Measurements from ENCODE around the gene DCP1B.

The DCP1B gene

GRCh38 chr12:1918081-1918883, 86.0 kb downstream of the DCP1B start, which contains the start of gene CACNA2D4:
Gene CACNA2D4 (minus strand): TSS chr12:1918652. CDS start chr12:1918473, 179 bp downstream.
- DNase-seq = no peak

GRCh38 chr12:1917172-1918070, 86.8 kb downstream of the DCP1B start:
- DNase-seq = no peak

GRCh38 chr12:1916371-1917171, 87.7 kb downstream of the DCP1B start:
- DNase-seq = no peak

- DNase-seq = no peak
Measured at GRCh38 chr12:1915082-1915968, 88.9 kb downstream of the DCP1B start.

- no peak for DNase-seq
Measured at GRCh38 chr12:1914114-1914911, 89.9 kb downstream of the DCP1B start.

GRCh38 chr12:1913377-1914113, 90.7 kb downstream of the DCP1B start:
- DNase-seq = no peak

- DNase-seq = no peak
Measured at GRCh38 chr12:1912580-1913376, 91.5 kb downstream of the DCP1B start.

GRCh38 chr12:1911598-1912575, 92.4 kb downstream of the DCP1B start:
- DNase-seq = no peak

GRCh38 chr12:1910468-1910867, 93.8 kb downstream of the DCP1B start:
- no peak for DNase-seq

GRCh38 chr12:1908758-1909157, 95.5 kb downstream of the DCP1B start:
- no peak for DNase-seq

GRCh38 chr12:1907652-1908611, 96.3 kb downstream of the DCP1B start:
- DNase-seq = no peak

- DNase-seq = no peak
Measured at GRCh38 chr12:1906579-1906978, 97.7 kb downstream of the DCP1B start.

GRCh38 chr12:1904875-1905274, 99.4 kb downstream of the DCP1B start:
- no peak for DNase-seq

GRCh38 chr12:1896964-1897363, 107.3 kb downstream of the DCP1B start:
- DNase-seq = no peak
